ENCODE measurements around the gene PGBD5.

PGBD5 gene

GRCh38 chr1:230335861-230336522 is 90.1 kb downstream of the PGBD5 start:
- no peak for DNase-seq
- TF ChIP-seq CTCF (IDR thresholded peaks at IDR 0.05; ENCODE audit: low read depth, low read length), result no peak
- H3K36me3 ChIP-seq, result peaks cover 14% of the 10 kb centered on the region
- no peak overlapping the region for H3K27ac ChIP-seq
- H3K9me3 ChIP-seq (ENCODE audit: severe bottlenecking), result no peaks in the 10 kb centered on the region
- no peaks in the 10 kb centered on the region for H3K27me3 ChIP-seq (ENCODE audit: insufficient read depth, low read depth, severe bottlenecking)
- no peak overlapping the region for H3K4me3 ChIP-seq (ENCODE audit: low read depth, low read length)

- Histone ChIP-seq H3K4me3 (ENCODE audit: low read depth, low read length) (no peak overlapping the region), H3K9me3 (ENCODE audit: severe bottlenecking) (no peaks in the 10 kb centered on the region), H3K27me3 (ENCODE audit: insufficient read depth, low read depth, severe bottlenecking) (no peaks in the 10 kb centered on the region), H3K27ac (no peak overlapping the region), H3K36me3 (peaks cover 24% of the 10 kb centered on the region)
- no peak for TF ChIP-seq CTCF (IDR thresholded peaks at IDR 0.05; ENCODE audit: low read depth, low read length)
- DNase-seq, result no peak
Measured at GRCh38 chr1:230334447-230334837, 91.7 kb downstream of the PGBD5 start.

- Histone ChIP-seq H3K4me3 (ENCODE audit: low read depth, low read length) (no peak overlapping the region), H3K36me3 (peaks cover 24% of the 10 kb centered on the region), H3K27ac (no peak overlapping the region), H3K9me3 (ENCODE audit: severe bottlenecking) (no peaks in the 10 kb centered on the region), H3K27me3 (ENCODE audit: insufficient read depth, low read depth, severe bottlenecking) (no peaks in the 10 kb centered on the region)
- DNase-seq, result no peak
- TF ChIP-seq CTCF (IDR thresholded peaks at IDR 0.05; ENCODE audit: low read depth, low read length), result no peak
Measured at GRCh38 chr1:230333590-230334446, 92.3 kb downstream of the PGBD5 start.

- Histone ChIP-seq H3K4me3 (ENCODE audit: low read depth, low read length) (no peak overlapping the region), H3K27ac (no peak overlapping the region), H3K27me3 (ENCODE audit: insufficient read depth, low read depth, severe bottlenecking) (no peaks in the 10 kb centered on the region), H3K36me3 (peaks cover 30% of the 10 kb centered on the region), H3K9me3 (ENCODE audit: severe bottlenecking) (no peaks in the 10 kb centered on the region)
- no peak for DNase-seq
- TF ChIP-seq CTCF (IDR thresholded peaks at IDR 0.05; ENCODE audit: low read depth, low read length), result no peak
Measured at GRCh38 chr1:230332575-230333066, 93.5 kb downstream of the PGBD5 start.

GRCh38 chr1:230332061-230332460 is 94.1 kb downstream of the PGBD5 start:
- no peak overlapping the region for H3K4me3 ChIP-seq (ENCODE audit: low read depth, low read length)
- H3K36me3 ChIP-seq, result peaks cover 30% of the 10 kb centered on the region
- no peaks in the 10 kb centered on the region for H3K9me3 ChIP-seq (ENCODE audit: severe bottlenecking)
- no peaks in the 10 kb centered on the region for H3K27me3 ChIP-seq (ENCODE audit: insufficient read depth, low read depth, severe bottlenecking)
- no peak for DNase-seq
- H3K27ac ChIP-seq, result no peak overlapping the region
- TF ChIP-seq CTCF (IDR thresholded peaks at IDR 0.05; ENCODE audit: low read depth, low read length), result no peak
